Breast epithelium (tissue), 3 donors: ENCODE measurements around the gene MRPL38.

ENCODE experiments used
- POLR2A ChIP-seq: fragments of 450-650 bp; IDR thresholded peaks from one replicate; pipeline ENCODE4 v1.6.1; 2016; ENCODE audit warnings: antibody characterized with exemption, mild to moderate bottlenecking, moderate library complexity
- POLR2AphosphoS5 ChIP-seq, 3 donors: sonication (generic); formaldehyde crosslinking; IDR thresholded peaks; one replicate each; pipeline ENCODE4 v1.6.1; 2017; ENCODE audit warnings: antibody characterized with exemption in 3 of 3
- TF ChIP-seq, protein P1 (sequence below), 3 donors: fragments of 450-650 bp; IDR thresholded peaks; one replicate each; pipeline ENCODE4 v1.5.1; 2016 to 2017; ENCODE audit warnings: antibody characterized with exemption in 3 of 3, mild to moderate bottlenecking in 3 of 3, moderate library complexity in 3 of 3

DNA sequence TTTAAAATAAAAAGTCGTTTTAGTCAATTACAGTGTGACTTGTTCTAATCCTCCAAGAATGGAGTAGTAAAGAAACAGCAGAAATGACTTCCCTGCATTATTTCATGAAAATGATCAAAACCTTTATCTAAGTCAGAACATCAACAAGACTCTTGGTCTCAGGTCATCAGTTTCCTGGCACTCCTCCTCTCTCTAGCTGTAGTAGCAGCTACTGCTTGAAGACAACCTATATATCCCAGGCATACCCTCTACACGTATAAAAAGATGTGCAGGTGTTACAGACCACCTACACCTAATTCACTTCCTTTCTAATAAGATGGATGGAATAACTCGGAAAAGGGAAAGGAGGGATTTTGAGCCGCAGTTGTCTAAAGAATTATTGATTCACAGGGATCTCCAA lies 37.8 kb upstream of the MRPL38 start:
- TF ChIP-seq POLR2AphosphoS5 (IDR thresholded peaks at IDR 0.05) (no peak), POLR2A (no peak)
- TF ChIP-seq, protein P1, sequence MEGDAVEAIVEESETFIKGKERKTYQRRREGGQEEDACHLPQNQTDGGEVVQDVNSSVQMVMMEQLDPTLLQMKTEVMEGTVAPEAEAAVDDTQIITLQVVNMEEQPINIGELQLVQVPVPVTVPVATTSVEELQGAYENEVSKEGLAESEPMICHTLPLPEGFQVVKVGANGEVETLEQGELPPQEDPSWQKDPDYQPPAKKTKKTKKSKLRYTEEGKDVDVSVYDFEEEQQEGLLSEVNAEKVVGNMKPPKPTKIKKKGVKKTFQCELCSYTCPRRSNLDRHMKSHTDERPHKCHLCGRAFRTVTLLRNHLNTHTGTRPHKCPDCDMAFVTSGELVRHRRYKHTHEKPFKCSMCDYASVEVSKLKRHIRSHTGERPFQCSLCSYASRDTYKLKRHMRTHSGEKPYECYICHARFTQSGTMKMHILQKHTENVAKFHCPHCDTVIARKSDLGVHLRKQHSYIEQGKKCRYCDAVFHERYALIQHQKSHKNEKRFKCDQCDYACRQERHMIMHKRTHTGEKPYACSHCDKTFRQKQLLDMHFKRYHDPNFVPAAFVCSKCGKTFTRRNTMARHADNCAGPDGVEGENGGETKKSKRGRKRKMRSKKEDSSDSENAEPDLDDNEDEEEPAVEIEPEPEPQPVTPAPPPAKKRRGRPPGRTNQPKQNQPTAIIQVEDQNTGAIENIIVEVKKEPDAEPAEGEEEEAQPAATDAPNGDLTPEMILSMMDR (IDR thresholded peaks at IDR 0.05): no peak
